Keratinocyte (primary cell): Measurements from ENCODE around the gene HES2. TPM values are rescaled to one million over a fixed set of nuclear protein-coding genes. Genes with fewer than 3 reads are reported as not detected.

Experiments used
- DNase-seq: peaks from one replicate; pipeline ENCODE4 v3.0.0-alpha.2; 2011; ENCODE audit warnings: low read depth, missing footprints, low spot score
- FAIRE-seq: peaks from 2 replicates; lab custom pipeline; 2011; peaks lifted over from hg19 to GRCh38; lab: Jason Lieb, UNC
- H2AFZ ChIP-seq: 2 replicates; pipeline ENCODE4 v1.6.0; 2012; ENCODE audit warnings: low read length, control low read depth, inconsistent platforms; ENCODE audit not compliant: control insufficient read depth
- H3K27ac ChIP-seq: 2 replicates; pipeline ENCODE4 v1.5.1; 2011; ENCODE audit warnings: low read length; ENCODE audit not compliant: control insufficient read depth, insufficient read depth
- H3K27me3 ChIP-seq: 3 replicates; pipeline ENCODE4 v1.6.0; 2011; ENCODE audit warnings: low read length; ENCODE audit not compliant: control insufficient read depth, insufficient read depth; ENCODE audit errors: extremely low read depth
- H3K36me3 ChIP-seq, 2 experiments: 2 replicates in 1 of 2; 3 replicates in 1 of 2; pipeline ENCODE4 v1.5.1; 2011; ENCODE audit warnings: low read length in 2 of 2, mild to moderate bottlenecking in 1 of 2; ENCODE audit not compliant: control insufficient read depth in 2 of 2, insufficient read depth in 2 of 2; ENCODE audit errors: extremely low read depth in 1 of 2
- H3K4me1 ChIP-seq: 3 replicates; pipeline ENCODE4 v1.5.1; 2011; ENCODE audit warnings: low read length; ENCODE audit not compliant: control insufficient read depth, insufficient read depth; ENCODE audit errors: extremely low read depth
- H3K4me2 ChIP-seq: 3 replicates; pipeline ENCODE4 v1.6.0; 2011; ENCODE audit warnings: low read depth, low read length; ENCODE audit not compliant: control insufficient read depth, insufficient read depth; ENCODE audit errors: extremely low read depth
- H3K4me3 ChIP-seq, 3 experiments: fragments of 200-600 bp in 1 of 3; sonication (generic) in 1 of 3; 2 replicates in 2 of 3; 3 replicates in 1 of 3; pipeline ENCODE4 v1.5.1; 2011 to 2016; ENCODE audit warnings: low read length in 3 of 3, mild to moderate bottlenecking in 3 of 3, control low read depth in 2 of 3, inconsistent platforms in 1 of 3, low read depth in 1 of 3, mixed read lengths in 1 of 3, mixed run types in 1 of 3, moderate library complexity in 1 of 3; ENCODE audit not compliant: control insufficient read depth in 2 of 3, insufficient read depth in 2 of 3; ENCODE audit errors: extremely low read depth in 1 of 3
- H3K79me2 ChIP-seq: 2 replicates; pipeline ENCODE4 v1.6.0; 2012; ENCODE audit warnings: low read length; ENCODE audit not compliant: control insufficient read depth, insufficient read depth
- H3K9ac ChIP-seq: 3 replicates; pipeline ENCODE4 v1.6.0; 2011; ENCODE audit warnings: low read length; ENCODE audit not compliant: control insufficient read depth, insufficient read depth; ENCODE audit errors: extremely low read depth
- H3K9me1 ChIP-seq: 3 replicates; pipeline ENCODE4 v1.6.0; 2011; ENCODE audit warnings: low read length; ENCODE audit not compliant: control insufficient read depth, insufficient read depth; ENCODE audit errors: extremely low read depth
- H3K9me3 ChIP-seq: 2 replicates; pipeline ENCODE4 v1.5.1; 2012; ENCODE audit warnings: low read depth, low read length; ENCODE audit not compliant: control insufficient read depth
- H4K20me1 ChIP-seq: 3 replicates; pipeline ENCODE4 v1.6.0; 2011; ENCODE audit warnings: low read length; ENCODE audit not compliant: control insufficient read depth, insufficient read depth; ENCODE audit errors: extremely low read depth
- EZH2 ChIP-seq: IDR thresholded peaks from one replicate; pipeline ENCODE4 v1.6.1; 2012; ENCODE audit warnings: inconsistent platforms, mild to moderate bottlenecking, low read length, moderate library complexity
- dilution Hi-C: fragments of 300-500 bp; cut with MboI; formaldehyde crosslinking; loops from one replicate; pipeline ENCODE4 v1.7.0; 2020; ENCODE audit warnings: low sequenced_read_pairs; ENCODE audit not compliant: extremely low pct_ligation_motif_present
- polyA plus RNA-seq, 5 experiments: library from polyadenylated mRNA; depleted of rRNA in 3 of 5; stranded (reverse) in 3 of 5; stranded (forward) in 1 of 5; unstranded in 1 of 5; fragments of >200 nt; gene quantifications; 1 replicate in 1 of 5; 2 replicates in 3 of 5; 3 replicates in 1 of 5; pipeline versions ENCODE4 v1.2.1 to v1.2.3, GENCODE V29; 2011 to 2012; ENCODE audit warnings: missing spikeins in 2 of 5, low read depth in 1 of 5, low replicate concordance in 1 of 5
- TF ChIP-seq, protein P1 (sequence below), 3 experiments: IDR thresholded peaks in 1 of 3; conservative IDR thresholded peaks in 1 of 3; optimal IDR thresholded peaks in 1 of 3; 2 replicates in 2 of 3; 3 replicates in 1 of 3; pipeline versions ENCODE3 to v1.5.1; 2011; ENCODE audit warnings: low read length in 3 of 3, mild to moderate bottlenecking in 3 of 3, moderate library complexity in 2 of 3, control low read depth in 1 of 3, inconsistent platforms in 1 of 3; ENCODE audit not compliant: insufficient read depth in 2 of 3; ENCODE audit errors: extremely low read depth in 1 of 3

HES2 gene
- polyA plus RNA-seq, 1 donor (not counting 4 experiments of a cell fraction or from before 2014, with no cell fraction given), result 30.1 TPM

DNA sequence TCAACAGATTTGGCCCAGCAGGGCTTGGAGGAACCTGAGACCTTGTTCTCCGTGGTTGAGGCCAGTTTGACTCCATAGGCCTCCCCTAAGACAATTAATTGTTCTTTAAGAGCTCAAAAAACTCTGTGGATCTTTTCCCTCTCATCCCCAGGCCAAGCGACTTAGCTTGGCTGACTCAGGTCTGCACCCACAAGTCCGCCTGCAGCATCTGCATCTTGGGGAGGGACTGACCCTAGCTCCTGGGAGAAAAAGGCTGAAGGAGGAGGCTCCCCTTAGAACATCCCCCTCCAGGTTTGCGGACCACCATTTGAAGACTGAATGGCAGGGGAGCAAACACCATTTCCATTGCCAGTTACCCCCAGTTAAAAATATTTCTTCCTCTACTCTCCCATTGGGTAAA, 1.5 kb upstream of the HES2 start:
- no peaks in the 10 kb centered on the region for H3K9me3 ChIP-seq
- no peak overlapping the region for H3K4me3 ChIP-seq
- FAIRE-seq (no peak), DNase-seq (no peak)
- H3K27ac ChIP-seq, result no peak overlapping the region
- H3K36me3 ChIP-seq, result no peaks in the 10 kb centered on the region
- TF ChIP-seq EZH2, result no peak
- TF ChIP-seq, protein P1, sequence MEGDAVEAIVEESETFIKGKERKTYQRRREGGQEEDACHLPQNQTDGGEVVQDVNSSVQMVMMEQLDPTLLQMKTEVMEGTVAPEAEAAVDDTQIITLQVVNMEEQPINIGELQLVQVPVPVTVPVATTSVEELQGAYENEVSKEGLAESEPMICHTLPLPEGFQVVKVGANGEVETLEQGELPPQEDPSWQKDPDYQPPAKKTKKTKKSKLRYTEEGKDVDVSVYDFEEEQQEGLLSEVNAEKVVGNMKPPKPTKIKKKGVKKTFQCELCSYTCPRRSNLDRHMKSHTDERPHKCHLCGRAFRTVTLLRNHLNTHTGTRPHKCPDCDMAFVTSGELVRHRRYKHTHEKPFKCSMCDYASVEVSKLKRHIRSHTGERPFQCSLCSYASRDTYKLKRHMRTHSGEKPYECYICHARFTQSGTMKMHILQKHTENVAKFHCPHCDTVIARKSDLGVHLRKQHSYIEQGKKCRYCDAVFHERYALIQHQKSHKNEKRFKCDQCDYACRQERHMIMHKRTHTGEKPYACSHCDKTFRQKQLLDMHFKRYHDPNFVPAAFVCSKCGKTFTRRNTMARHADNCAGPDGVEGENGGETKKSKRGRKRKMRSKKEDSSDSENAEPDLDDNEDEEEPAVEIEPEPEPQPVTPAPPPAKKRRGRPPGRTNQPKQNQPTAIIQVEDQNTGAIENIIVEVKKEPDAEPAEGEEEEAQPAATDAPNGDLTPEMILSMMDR (optimal IDR thresholded peaks at IDR 0.05 in 1 of 3, IDR thresholded peaks at IDR 0.05 in 1 of 3, conservative IDR thresholded peaks at IDR 0.05 in 1 of 3; ENCODE audit: extremely low read depth in 1 of 3, insufficient read depth in 2 of 3, low read length in 3 of 3), result no peak
- peaks cover 16% of the 10 kb centered on the region for H3K79me2 ChIP-seq
- H3K4me2 ChIP-seq, result no peak overlapping the region
- H4K20me1 ChIP-seq, result no peaks in the 10 kb centered on the region
- dilution Hi-C loops, result no loop called here
- no peak overlapping the region for H2AFZ ChIP-seq
- H3K9ac ChIP-seq, result no peak overlapping the region
- no peaks in the 10 kb centered on the region for H3K9me1 ChIP-seq
- H3K27me3 ChIP-seq, result peaks cover 18% of the 10 kb centered on the region
- H3K4me1 ChIP-seq, result peaks cover 68% of the 10 kb centered on the region

DNA sequence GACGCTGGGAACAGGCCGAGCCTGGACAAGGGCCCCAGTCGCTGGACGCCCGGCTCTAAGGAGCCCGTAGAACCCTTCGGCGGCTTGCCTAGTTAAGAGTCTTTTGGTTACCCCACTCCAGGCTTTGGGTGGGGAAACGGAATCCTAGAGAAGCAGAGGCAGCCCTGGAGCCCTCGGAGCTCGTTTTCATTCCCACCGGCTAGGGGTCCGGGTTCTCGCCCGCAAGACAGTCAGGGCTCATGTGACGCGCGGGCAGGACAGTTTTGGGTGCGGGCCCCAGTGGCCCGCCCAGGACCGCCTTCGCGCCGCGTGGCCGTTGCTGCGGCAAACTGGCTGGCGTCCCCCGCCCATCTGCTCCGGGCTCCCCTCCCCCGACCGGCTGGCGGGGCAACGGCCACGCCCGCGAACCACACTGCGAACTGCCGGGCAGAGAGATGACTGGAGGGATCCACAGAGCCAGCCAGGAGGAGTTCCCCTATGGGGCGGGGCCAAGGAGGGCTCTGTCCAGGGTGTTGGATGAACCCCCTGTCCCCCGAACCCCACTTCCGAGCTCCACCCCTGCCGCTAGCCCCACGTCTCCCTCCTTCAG, 829 bp upstream of the HES2 start:
- no peak for DNase-seq
- peak overlapping the region; percentile 83 for H3K4me2 ChIP-seq
- H2AFZ ChIP-seq, result no peak overlapping the region
- peaks cover 68% of the 10 kb centered on the region for H3K4me1 ChIP-seq
- H3K9ac ChIP-seq, result peak overlapping the region; percentile 75
- peaks cover 16% of the 10 kb centered on the region for H3K79me2 ChIP-seq
- FAIRE-seq, result no peak
- H3K36me3 ChIP-seq, result no peaks in the 10 kb centered on the region
- H3K4me3 ChIP-seq, result peak overlapping the region in 1 of 3 experiments; percentile 50
- TF ChIP-seq, protein P1 (optimal IDR thresholded peaks at IDR 0.05 in 1 of 3, IDR thresholded peaks at IDR 0.05 in 1 of 3, conservative IDR thresholded peaks at IDR 0.05 in 1 of 3; ENCODE audit: extremely low read depth in 1 of 3, insufficient read depth in 2 of 3, low read length in 3 of 3), result no peak
- no peak for TF ChIP-seq EZH2
- H3K9me3 ChIP-seq, result no peaks in the 10 kb centered on the region
- H3K9me1 ChIP-seq, result no peaks in the 10 kb centered on the region
- dilution Hi-C loops, result no loop called here
- peaks cover 18% of the 10 kb centered on the region for H3K27me3 ChIP-seq
- H4K20me1 ChIP-seq, result no peaks in the 10 kb centered on the region
- no peak overlapping the region for H3K27ac ChIP-seq
